Endothelial cell of umbilical vein (primary cell): ENCODE data around the gene ADIG. TPM values are rescaled to one million over a fixed set of nuclear protein-coding genes. Genes with fewer than 3 reads are reported as not detected.

Experiments
- BruUV-seq: library from RNA; stranded (reverse); fragments of 400-500 nt; replicated peaks from 2 replicates; lab custom pipeline; 2021; lab: Mats Ljungman, UMichigan
- CTCF ChIA-PET: fragments of 300-600, 350-600 bp; sonication (Branson Sonifier 250); formaldehyde crosslinking; loops from one replicate; lab custom pipeline; 2021; ENCODE audit warnings: antibody characterized with exemption, inconsistent platforms; lab: Charles Lee
- POLR2A ChIA-PET: fragments of 300-600, 350-600 bp; sonication (Branson Sonifier 250); formaldehyde crosslinking; loops from one replicate; lab custom pipeline; 2021; ENCODE audit warnings: antibody characterized with exemption, inconsistent platforms; lab: Charles Lee
- DNase-seq: peaks from one replicate; pipeline ENCODE4 v3.0.0-alpha.2; 2011; ENCODE audit warnings: low read depth, low spot score
- FAIRE-seq: peaks from 2 replicates; lab custom pipeline; 2011; peaks lifted over from hg19 to GRCh38; lab: Jason Lieb, UNC
- H2AFZ ChIP-seq: 2 replicates; pipeline ENCODE4 v1.6.0; 2012; ENCODE audit warnings: low read depth, low read length, control low read depth, inconsistent platforms
- H3K27ac ChIP-seq: 2 replicates; pipeline ENCODE4 v1.5.1; 2011; ENCODE audit warnings: low read depth, mild to moderate bottlenecking, control low read depth, low read length, moderate library complexity; ENCODE audit not compliant: insufficient read depth
- H3K27me3 ChIP-seq, 2 experiments: 2 replicates each; pipeline versions ENCODE4 v1.6.0 to v1.6.1; 2011; ENCODE audit warnings: low read length in 2 of 2, mixed read lengths in 1 of 2; ENCODE audit not compliant: control insufficient read depth in 2 of 2, insufficient read depth in 2 of 2
- H3K36me3 ChIP-seq, 2 experiments: 2 replicates in 1 of 2; 3 replicates in 1 of 2; pipeline ENCODE4 v1.5.1; 2011; ENCODE audit warnings: low read length in 2 of 2, mild to moderate bottlenecking in 1 of 2, moderate library complexity in 1 of 2; ENCODE audit not compliant: control insufficient read depth in 2 of 2, insufficient read depth in 2 of 2; ENCODE audit errors: extremely low read depth in 1 of 2
- H3K4me1 ChIP-seq: 3 replicates; pipeline ENCODE4 v1.5.1; 2011; ENCODE audit warnings: mild to moderate bottlenecking, low read length; ENCODE audit not compliant: control insufficient read depth, insufficient read depth; ENCODE audit errors: extremely low read depth
- H3K4me2 ChIP-seq: 2 replicates; pipeline ENCODE4 v1.6.1; 2011; ENCODE audit warnings: low read length, control low read depth, mixed read lengths; ENCODE audit not compliant: insufficient read depth
- H3K4me3 ChIP-seq, 3 experiments: fragments of 200-600 bp in 1 of 3; sonication (generic), shearing (Covaris generic) in 1 of 3; replicated peaks in 1 of 3; 2 replicates each; pipeline ENCODE4 v1.5.1; 2011 to 2016; ENCODE audit warnings: control low read depth in 3 of 3, low read length in 3 of 3, mild to moderate bottlenecking in 2 of 3, inconsistent platforms in 1 of 3, low read depth in 1 of 3, moderate library complexity in 1 of 3; ENCODE audit not compliant: insufficient read depth in 1 of 3
- H3K79me2 ChIP-seq: 2 replicates; pipeline ENCODE4 v1.6.0; 2012; ENCODE audit warnings: low read length, inconsistent platforms; ENCODE audit not compliant: control insufficient read depth, insufficient read depth
- H3K9ac ChIP-seq: replicated peaks from 2 replicates; pipeline ENCODE3; 2011; ENCODE audit warnings: low read length, control low read depth; ENCODE audit not compliant: insufficient read depth; ENCODE audit errors: extremely low read depth
- H3K9me1 ChIP-seq: replicated peaks from 3 replicates; pipeline ENCODE4 v1.6.0; 2011; ENCODE audit warnings: mild to moderate bottlenecking, low read length; ENCODE audit not compliant: control insufficient read depth, insufficient read depth; ENCODE audit errors: extremely low read depth
- H3K9me3 ChIP-seq: replicated peaks from 2 replicates; pipeline ENCODE4 v1.5.1; 2012; ENCODE audit warnings: low read length, inconsistent platforms; ENCODE audit not compliant: control insufficient read depth, insufficient read depth
- H4K20me1 ChIP-seq: replicated peaks from 2 replicates; pipeline ENCODE3; 2011; ENCODE audit warnings: mild to moderate bottlenecking, low read length; ENCODE audit not compliant: control insufficient read depth, insufficient read depth; ENCODE audit errors: extremely low read depth
- CTCF ChIP-seq, 2 donors: IDR thresholded peaks; 1 replicate in 1 of 2; 2 replicates in 1 of 2; pipeline ENCODE4 v1.5.1; 2011; ENCODE audit warnings: low read length in 2 of 2, mild to moderate bottlenecking in 2 of 2, moderate library complexity in 2 of 2, control low read depth in 1 of 2, inconsistent platforms in 1 of 2, low read depth in 1 of 2; ENCODE audit not compliant: insufficient read depth in 1 of 2; ENCODE audit errors: extremely low read depth in 1 of 2
- EZH2 ChIP-seq: IDR thresholded peaks from 2 replicates; pipeline ENCODE4 v1.6.1; 2012; ENCODE audit warnings: borderline replicate concordance, low read depth, mild to moderate bottlenecking, moderate library complexity, low read length, inconsistent platforms; ENCODE audit not compliant: severe bottlenecking
- FOS ChIP-seq: IDR thresholded peaks from 2 replicates; pipeline ENCODE4 v1.6.1; 2011; ENCODE audit warnings: mild to moderate bottlenecking, low read length, moderate library complexity, borderline replicate concordance; ENCODE audit not compliant: insufficient read depth
- MAX ChIP-seq: IDR thresholded peaks from 2 replicates; pipeline ENCODE4 v1.6.1; 2011; ENCODE audit not compliant: insufficient read depth, insufficient read length
- MYC ChIP-seq: IDR thresholded peaks from one replicate; pipeline ENCODE4 v1.6.1; 2011; ENCODE audit warnings: mild to moderate bottlenecking, low read depth, low read length
- dilution Hi-C: fragments of 300-500 bp; cut with MboI; formaldehyde crosslinking; loops from one replicate; pipeline ENCODE4 v1.15.0; 2019; ENCODE audit warnings: low sequenced_read_pairs; ENCODE audit not compliant: extremely low pct_ligation_motif_present
- intact Hi-C: fragments of 100-400 bp; cut with micrococcal nuclease; formaldehyde crosslinking; loops from one replicate; pipeline ENCODE4 v1.10.0; 2022
- polyA plus RNA-seq, 4 experiments: library from polyadenylated mRNA; depleted of rRNA in 3 of 4; stranded (reverse) in 3 of 4; unstranded in 1 of 4; fragments of >200 nt; gene quantifications; 2 replicates each; pipeline versions ENCODE4 v1.2.1 to v1.2.3, GENCODE V29; 2011 to 2012; ENCODE audit warnings: missing spikeins in 1 of 4
- total RNA-seq: library from RNA; stranded (reverse); gene quantifications from 2 replicates; pipeline ENCODE4 v1.2.3, GENCODE V29; 2021

The ADIG gene
- total and polyA plus RNA-seq, 2 donors (not counting 3 experiments of a cell fraction or from before 2014, with no cell fraction given), result not detected

GRCh38 chr20:38547288-38548085 is 33.5 kb upstream of the ADIG start:
- POLR2A ChIA-PET, result no interaction called here
- no TSS peak for BruUV-seq

More at GRCh38 chr20:38547288-38548085, 33.5 kb upstream of the ADIG start:
- Histone ChIP-seq H2AFZ (no peak overlapping the region), H3K4me2 (no peak overlapping the region), H3K9me1 (peaks cover 3% of the 10 kb centered on the region), H3K27me3 (no peaks in the 10 kb centered on the region), H3K4me1 (no peaks in the 10 kb centered on the region), H4K20me1 (no peaks in the 10 kb centered on the region), H3K27ac (no peak overlapping the region), H3K79me2 (no peaks in the 10 kb centered on the region), H3K9ac (no peak overlapping the region), H3K9me3 (no peaks in the 10 kb centered on the region), H3K36me3 (peaks cover 8 to 27% of the 10 kb centered on the region in 2 experiments), H3K4me3 (no peak overlapping the region)
- CTCF ChIA-PET, result interaction anchor here (1.0 kb wide), 1 partner anchor 56 kb away, joined by 3 read pairs; no protein-coding TSS in a partner anchor
- FAIRE-seq (no peak), DNase-seq (no peak)
- dilution Hi-C loops, result no loop called here
- intact Hi-C loops, result no loop called here
- TF ChIP-seq MAX, result no peak
- TF ChIP-seq MYC, result no peak
- TF ChIP-seq FOS, result no peak
- TF ChIP-seq CTCF (IDR thresholded peaks at IDR 0.05; ENCODE audit: extremely low read depth in 1 of 2, insufficient read depth in 1 of 2, low read depth in 1 of 2, low read length in 2 of 2), result no peak
- no peak for TF ChIP-seq EZH2
